ENCODE measurements around the gene TCF7L1.
"Not testable (repeated sequence)": the region's sequence is repeated elsewhere in the genome, so short reads cannot be mapped to it uniquely, and the experiment has no call there.

TCF7L1 gene

DNA sequence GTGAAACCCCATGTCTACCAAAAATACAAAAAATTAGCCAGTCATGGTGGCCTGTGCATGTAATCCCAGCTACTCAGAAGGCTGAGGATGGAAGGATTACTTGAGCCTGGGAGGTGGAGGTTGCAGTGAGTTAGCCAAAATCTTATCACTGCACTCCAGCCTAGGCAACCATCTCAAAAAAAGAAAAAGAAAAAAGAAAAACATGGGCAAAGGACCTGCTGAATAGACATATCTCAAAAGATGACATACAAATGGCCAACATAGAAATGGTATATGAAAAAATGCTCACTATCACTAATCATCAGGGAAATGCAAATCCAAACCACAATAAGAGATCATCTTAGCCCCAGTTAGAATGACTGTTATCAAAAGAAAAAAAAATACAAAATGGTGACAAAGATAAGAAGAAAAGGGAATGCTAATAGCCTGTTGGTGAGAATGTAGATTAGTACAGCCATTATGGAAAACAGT lies 196.0 kb downstream of the TCF7L1 start:
- no peak for DNase-seq

DNA sequence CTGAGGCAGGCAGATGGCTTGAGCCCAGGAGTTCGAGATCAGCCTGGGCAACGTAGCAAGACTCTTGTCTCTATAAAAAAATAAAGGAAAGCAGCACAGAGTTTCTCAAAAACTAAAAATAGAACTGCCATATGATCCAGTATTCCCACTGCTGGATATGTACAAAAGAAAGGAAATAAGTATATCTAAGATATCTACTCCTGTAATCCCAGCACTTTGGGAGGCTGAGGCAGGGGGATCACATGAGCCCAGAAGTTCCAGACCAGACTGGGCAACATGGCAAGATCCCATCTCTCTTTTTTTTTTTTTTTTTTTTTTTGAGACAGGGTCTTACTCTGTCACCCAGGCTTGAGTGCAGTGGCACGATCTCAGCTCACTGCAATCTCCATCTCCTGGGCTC lies 196.5 kb downstream of the TCF7L1 start:
- DNase-seq: not testable (repeated sequence)

DNA sequence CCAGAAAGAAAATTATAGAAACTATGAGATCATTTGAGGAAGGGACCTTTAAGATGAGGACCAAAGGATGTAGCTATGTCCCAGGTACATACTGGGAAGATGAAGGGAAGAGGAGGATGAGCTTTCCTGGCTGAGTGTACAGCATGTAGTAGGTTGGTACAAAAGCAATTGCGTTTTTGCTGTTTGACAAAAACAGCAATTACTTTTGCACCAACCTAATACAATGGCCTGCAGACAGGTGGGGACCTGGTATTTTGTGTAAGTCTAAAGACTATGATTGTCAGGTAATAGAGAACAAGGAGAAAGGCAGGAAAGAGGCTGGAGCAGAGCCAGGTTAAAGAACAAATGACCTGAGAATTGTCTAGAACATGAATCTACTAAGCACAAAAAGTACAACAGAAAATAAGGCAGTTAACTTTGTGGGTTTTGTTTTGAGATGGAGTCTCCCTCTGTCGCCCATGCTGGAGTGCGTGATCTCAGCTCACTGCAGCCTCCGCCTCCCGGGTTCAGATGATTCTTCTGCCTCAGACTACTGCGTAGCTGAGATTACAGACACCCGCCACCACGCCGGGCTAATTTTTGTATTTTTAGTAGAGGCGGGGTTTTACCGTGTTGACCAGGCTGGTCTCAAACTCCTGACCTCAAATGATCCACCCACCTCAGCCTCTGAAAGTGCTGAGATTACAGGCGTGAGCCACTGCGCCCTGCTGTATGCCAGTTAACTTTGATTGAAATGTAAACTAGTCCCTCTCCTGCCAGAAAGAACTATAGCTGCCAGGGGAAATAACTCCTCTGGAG lies 197.8 kb downstream of the TCF7L1 start:
- DNase-seq: no peak

DNA sequence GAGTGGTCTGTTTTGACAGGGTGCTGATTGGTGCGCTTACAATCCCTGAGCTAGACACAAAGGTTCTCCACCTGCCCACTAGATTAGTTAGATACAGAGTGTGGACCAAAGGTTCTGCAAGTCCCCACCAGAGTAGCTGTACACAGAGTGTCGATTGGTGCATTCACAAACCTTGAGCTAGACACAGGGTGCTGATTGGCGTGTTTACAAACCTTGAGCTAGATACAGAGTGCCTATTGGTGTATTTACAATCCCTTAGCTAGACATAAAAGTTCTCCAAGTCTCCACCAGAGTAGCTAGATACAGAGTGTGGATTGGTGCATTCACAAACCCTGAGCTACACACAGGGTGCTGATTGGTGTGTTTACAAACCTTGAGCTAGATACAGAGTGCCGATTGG lies 200.7 kb downstream of the TCF7L1 start:
- DNase-seq: not testable (repeated sequence)

DNA sequence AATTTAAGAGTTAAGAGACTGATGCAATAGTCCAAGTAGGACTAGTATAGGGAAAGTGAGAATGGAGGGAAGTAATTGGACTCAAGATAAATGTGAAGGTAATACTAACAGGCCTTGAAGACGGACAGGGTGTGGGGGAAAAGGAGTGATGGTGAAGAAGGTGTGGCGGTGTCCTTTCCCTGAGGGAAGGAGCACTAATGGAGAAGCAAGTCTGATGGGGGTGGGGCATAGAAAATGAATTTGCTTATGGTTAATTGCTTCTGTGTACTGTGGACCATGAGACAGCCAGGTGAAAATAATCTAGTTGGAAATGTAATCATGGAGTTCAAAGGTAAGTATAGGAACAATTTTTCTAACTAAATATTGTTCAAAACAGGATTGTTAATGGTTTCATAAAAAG lies 201.7 kb downstream of the TCF7L1 start:
- DNase-seq: no peak

DNA sequence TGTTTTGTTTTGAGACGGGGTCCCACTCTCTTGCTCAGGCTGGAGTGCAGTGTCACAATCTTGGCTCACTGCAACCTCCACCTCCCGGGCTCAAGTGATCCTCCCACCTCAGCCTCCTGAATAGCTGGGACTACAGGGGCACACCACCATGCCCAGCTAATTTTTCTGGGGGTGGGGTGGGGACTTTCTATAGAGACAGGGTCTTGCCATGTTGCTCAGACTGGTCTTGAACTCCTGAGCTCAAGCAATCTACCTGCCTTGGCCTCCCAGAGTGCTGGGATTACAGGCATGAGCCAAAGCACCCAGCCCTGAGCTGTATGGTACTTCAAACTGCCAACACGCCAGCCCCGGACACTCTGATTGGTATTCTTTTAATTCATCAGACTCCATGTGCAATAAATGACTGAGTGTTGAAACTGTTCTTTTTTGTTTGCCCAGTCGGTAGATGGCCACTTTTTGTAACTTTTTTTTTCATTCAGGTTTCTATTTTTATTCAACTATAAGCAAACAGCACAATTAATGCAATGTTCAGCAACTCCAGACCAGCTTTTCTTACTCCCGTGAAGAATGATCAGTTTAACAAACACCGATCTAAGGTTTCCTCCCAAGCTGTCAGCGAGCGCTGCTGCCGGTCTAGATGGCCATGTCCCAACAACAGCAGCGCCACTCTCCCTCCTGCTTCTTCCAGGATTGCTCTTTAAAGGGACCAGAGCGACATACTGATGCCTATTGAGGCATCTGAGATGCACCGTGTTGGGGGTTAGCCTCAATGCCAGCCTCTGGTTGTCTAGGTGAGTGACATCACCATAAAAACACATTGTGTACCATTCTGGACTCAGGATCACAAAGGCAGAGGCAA lies 207.1 kb downstream of the TCF7L1 start:
- DNase-seq: no peak

DNA sequence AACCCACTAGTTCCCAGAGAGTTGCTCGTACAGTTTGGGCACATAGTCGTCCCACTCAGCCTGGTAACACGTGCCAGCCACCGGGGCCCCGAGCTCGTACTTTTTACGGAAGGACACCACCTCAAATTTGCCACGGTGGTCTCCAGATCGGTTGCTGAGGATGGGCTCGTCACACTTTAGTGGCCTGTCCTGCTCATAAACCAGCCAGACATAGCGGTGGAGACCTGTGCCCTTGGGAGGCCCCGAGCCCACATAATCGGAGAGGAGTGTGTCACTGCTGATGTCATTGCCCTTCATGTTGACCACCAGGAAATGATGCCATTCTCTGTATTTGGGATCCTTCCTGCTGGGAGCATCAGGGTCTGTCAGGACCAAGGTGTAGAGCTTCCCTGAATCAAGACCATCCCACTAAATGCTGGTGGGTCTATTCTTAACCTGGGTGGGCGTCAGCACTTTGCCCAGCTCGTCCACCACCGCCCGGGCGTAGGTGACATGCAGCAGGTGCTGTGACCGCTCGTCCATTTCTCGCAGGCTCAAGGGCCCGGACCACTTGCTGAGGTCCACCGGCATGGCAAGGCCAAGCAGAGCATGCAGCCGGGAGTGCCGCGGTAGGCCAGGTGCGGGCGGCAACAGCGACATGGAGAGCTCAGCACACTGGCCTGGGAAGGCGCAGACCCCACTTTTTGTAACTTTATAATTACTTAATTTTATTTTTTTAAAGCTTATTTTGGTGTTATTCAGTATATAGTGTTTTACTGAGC lies 208.3 kb downstream of the TCF7L1 start:
- no peak for DNase-seq

DNA sequence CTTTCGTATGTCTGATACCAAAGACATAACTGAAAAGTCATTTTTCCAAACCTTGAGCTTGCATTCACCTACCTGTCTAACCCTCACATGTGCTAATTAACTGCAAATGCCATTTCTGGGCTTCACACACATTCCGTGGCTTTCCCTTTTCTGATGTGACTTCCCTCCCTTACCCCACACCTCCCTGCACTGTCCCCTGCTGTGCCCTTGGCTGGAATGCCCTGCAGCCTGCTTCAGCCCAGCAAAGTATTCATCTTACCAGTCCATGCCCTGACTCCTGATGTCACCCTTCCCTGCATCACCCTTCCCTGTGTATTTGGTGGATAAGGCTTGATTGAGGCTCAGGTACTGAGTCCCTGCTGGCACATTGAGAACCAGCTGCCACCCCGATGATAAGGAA lies 209.0 kb downstream of the TCF7L1 start:
- DNase-seq: no peak

DNA sequence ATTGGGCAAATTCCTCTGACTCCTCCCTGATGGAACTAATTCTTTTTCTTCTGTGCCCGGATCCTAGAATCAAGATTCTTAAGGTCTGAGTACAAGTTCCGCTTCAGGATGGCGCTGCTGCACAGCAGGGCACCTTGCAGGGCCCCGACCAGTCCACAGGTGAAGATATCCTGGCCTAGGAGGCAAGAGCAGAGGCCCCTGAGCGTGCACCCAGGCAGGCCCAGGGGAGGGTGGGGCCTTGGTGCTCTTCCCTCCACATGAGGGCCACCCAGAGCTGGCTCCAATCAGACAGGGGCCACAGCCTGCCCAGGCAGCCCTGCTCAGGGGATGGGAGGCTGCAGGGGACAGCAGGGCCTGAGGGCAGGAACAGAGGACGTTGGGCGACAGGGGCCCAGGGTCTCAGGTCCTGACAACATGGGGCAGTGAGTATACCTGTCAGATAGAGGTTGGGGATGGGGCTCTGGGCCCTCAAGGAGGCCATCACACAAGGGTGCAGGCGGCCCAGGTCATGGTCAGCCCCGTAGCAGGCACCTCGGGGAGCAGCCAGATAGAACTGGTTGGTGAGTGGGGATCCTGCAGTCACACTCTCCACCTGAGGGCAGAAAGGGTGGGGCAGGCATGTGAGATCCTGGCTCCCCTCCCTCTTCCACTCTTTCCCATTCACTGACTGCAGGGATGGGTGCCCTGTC lies 210.2 kb downstream of the TCF7L1 start:
- DNase-seq: not testable (repeated sequence)

DNA sequence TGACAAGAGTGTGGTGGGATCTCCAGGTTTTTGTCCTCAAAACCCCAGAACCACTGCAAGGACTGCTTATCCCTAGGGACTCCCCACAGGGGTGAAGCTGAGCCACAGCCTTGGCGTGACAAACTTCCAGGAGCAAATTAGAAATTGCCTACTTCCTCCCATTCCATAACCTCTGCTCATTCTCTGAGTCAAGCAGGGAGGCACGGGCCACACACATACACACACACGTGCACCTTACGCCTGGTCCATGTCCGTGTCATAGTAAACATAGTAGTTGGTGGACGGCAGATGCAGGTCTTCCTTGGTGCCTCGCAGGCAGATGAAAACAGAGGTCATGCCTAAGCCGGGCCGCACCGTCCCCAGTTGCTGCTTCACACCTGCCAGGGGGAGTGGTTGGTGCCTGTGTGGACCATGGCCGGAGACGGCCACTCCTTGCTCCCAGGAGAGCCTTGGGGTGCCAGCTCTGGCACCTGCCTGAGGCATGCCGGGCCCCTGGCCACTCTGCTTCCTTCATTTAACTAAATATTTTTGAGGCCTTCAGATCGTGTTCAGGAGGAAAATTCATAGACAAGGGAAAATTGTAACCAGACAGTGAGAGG lies 211.3 kb downstream of the TCF7L1 start:
- DNase-seq: no peak

DNA sequence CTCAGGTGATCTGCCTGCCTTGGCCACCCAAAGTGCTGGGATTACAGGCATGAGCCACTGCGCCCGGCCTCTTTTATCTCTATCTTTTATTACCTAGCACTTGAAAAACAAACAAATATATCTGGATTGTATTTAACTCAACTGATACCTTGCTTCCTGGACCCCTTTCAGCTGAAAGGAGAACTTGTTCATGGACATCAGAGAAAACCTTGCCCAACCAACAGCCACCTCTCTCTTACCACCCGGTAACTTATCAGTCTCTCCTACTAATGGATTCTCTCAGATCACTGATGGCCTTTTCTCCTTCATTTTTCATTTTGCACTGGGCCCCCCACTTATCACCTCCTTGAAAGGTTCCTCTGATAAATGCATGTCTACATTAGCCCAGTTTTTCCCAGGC lies 214.4 kb downstream of the TCF7L1 start:
- DNase-seq: no peak

DNA sequence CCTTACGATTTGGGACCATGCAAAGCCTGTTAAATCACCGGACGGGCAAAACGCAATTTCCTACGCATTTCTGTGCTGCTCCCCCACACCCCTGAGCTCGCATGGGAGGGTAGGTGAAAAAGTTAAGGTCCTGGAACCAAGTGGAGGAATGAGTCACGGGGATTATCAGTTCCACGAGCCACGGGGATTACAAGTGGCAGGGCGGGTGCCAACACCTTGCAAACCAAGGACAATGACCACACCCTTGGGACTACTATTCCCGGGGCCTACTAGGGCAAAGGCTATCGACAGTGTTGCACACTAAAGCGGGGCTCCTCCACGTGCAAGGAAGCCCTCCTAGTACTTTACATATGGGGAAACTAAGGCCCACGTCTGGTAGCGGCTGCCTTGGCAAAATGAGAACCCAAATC lies 220.7 kb downstream of the TCF7L1 start:
- DNase-seq: no peak

DNA sequence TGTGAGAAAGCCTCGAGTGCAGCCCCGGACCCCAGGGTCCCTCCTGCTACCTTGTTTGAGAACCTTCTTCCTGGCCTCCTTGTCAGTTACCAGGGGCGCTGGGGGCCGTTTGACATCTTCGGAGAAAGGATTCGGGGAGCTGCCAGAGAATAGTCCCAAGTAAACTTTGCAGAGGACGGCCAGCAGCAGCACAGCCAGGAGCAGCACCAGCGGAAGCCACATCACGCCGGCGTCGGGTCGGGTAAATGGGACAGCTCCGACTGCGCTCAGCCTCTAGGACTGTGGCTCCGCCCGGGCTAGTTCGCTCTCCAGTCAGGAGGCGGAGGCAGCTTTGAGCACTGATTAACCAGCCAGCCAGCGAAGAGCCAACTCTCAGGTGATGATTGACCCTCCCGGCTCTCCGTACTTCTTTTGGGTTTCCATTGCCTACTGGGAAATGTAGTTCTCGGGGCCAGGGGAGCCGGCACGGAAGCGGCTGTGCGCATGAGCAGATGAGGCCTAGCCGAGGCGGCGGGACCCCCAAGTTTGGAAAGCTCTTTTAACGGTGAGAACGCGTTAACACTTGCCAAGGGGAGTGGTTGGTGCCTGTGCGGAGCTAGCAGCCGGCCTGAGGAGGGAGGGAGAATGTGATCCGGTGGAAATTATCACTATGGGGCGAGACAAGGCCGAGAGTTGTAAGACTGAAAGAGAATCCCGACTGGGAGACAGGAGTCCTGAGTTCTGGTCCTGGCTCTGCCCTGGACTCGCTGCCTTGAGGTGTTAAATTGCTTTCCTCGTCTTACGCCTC lies 221.3 kb downstream of the TCF7L1 start, which contains the start of the genes ELMOD3 and RETSAT:
Gene ELMOD3, plus strand, starts transcription at position 484 of the 787 bp plus-strand sequence. CDS start 2,430 bp downstream, outside the sequence.
Gene RETSAT, minus strand, starts transcription at position 243 of the 787 bp plus-strand sequence. Its CDS starts 21 bp downstream, at position 222.
- DNase-seq: peak; percentile 98

DNA sequence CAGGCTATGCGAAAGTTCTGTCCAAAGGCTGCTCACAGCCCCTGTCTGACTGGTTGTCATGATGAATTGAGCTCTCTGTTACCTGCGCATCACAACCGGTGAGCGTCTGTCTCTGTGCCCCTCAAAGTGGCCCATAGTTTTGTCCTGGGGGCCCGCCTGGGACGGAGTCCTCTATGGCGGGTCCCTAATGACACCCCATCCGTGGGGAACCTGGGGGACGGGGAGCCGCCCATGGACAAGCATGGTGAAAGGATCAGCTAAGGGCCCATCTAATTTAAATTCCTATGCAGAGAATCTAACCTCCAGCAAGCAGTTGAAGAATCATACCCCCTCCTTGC lies 221.8 kb downstream of the TCF7L1 start:
- DNase-seq: no peak

DNA sequence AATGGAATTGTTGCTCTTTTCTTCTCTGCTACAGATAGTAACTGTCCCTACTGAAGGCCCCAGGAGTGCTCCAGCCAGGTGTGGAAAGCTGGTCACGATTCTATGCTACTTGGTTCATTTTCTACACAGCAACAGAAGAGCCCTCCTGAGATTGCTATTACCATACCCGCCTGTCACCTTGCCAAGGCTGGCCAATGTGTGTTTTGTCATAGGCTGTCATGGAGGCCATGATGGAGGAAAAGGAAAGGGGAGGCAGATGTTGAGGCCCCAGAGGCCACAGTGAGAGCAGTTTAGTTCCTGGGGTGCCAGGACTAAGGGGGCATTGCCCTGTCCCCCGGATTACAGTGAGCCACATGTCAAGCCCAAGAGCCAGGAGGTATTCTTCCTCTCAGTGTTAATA lies 222.3 kb downstream of the TCF7L1 start:
- DNase-seq: no peak

DNA sequence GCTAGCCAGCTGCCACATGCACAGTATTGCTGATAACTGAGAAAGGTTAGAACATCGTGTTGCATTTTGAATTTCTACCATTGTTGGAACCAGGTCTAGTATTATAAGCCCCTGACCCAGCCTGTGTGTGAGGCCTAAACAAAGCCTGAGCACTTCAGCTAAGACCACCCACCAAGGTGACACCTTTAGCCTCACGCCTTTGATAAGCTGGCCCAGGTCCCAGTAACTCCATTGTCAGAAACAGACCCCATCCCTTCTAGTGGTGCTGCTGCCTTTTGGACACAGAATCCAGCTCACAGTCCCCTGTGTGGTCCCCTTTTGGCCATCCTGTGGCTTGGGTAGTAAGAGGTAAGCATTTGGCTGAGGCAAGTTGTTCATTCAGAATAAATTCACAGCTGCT lies 223.0 kb downstream of the TCF7L1 start:
- no peak for DNase-seq

DNA sequence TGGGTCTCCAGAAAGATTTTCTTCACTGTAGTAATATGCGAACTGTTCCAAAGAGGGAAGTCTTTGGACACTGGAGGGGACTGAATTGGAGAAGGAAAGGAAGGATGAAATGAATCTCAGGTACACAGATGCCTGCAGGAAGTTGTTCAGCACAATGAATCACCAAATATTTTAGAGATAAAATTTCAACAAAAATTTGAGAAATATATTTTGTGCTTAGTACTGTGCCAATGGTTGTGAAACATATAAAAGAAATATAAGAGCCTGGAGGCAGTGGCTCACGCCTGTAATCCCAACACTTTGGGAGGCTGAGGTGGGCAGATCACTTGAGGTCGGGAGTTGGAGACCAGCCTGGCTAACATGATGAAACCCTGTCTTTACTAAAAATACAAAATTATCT lies 224.5 kb downstream of the TCF7L1 start:
- no peak for DNase-seq
